ENCODE measurements around the gene GUCA2B.

DNA sequence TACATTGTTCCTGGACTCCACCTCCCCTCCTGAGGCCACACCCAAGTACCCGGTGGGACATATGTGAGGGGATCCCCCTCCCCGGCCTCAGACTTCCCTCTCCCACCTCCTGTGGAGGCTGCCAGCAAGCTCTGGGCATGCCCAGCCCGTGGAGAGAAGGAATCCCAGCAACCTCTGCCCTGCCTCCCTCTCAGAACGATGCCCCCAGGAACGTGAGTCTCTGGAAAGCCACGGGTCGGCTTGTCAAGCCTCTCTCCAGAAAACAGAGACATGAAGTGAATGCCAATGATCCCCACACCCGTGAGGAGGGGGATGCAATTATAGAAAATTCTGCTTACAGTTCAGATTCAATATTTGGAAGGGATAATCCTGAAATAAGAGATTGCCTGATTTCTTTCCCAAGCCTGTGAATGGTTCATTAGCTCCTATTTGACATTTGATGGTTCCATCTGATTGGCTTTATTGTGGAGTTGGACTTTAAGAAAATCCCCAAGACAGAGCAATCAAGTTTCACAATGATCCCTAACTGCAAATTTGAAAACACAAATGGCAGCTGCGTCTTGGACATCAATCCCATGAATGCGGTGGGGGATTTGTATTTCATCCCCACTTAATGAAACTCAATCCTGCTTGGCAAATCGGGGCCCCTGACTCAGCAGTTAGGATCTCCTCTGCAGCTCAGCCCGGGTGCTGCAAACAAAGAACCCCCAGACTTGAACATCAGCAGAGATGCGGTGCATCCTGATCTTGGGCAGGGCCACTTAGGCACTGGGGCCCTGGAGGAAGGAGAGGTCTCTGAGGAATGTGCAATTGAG, 9.1 kb upstream of the GUCA2B start:
- TF ChIP-seq, protein P1, sequence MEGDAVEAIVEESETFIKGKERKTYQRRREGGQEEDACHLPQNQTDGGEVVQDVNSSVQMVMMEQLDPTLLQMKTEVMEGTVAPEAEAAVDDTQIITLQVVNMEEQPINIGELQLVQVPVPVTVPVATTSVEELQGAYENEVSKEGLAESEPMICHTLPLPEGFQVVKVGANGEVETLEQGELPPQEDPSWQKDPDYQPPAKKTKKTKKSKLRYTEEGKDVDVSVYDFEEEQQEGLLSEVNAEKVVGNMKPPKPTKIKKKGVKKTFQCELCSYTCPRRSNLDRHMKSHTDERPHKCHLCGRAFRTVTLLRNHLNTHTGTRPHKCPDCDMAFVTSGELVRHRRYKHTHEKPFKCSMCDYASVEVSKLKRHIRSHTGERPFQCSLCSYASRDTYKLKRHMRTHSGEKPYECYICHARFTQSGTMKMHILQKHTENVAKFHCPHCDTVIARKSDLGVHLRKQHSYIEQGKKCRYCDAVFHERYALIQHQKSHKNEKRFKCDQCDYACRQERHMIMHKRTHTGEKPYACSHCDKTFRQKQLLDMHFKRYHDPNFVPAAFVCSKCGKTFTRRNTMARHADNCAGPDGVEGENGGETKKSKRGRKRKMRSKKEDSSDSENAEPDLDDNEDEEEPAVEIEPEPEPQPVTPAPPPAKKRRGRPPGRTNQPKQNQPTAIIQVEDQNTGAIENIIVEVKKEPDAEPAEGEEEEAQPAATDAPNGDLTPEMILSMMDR (conservative IDR thresholded peaks at IDR 0.05; ENCODE audit: low read length) = no peak
- TF ChIP-seq EZH2phosphoT487 (IDR thresholded peaks at IDR 0.05; ENCODE audit: borderline replicate concordance, low read depth, low read length) = no peak
